HG03565 (cell line): ENCODE data around the gene CEP85L.

ENCODE experiments used
- ATAC-seq: cut with Tn5 transposase; IDR thresholded peaks from one replicate; pipeline ENCODE4 v1.9.1; 2021; ENCODE audit warnings: mild to moderate bottlenecking, moderate library complexity; ENCODE audit not compliant: unreplicated experiment

The CEP85L gene

DNA sequence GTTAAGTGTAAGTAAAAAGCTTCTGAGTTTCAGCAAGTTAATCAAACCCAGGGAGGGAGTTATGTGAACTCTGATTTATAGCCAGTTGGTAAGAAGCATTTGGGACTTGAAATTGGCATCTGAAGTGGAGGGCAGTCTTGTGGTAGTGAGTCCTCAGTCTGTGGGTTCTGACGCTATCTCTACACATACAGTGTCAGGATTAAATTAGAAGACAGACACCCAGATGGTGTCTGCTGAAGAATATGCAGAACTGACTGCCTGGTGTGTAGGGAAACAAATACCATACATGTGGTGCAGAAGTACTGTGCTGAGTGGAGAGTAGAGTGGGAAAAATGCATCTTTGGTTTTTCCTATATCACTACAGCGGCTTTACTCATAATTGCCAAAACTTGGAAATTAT lies 146.8 kb downstream of the CEP85L start:
- ATAC-seq, result no peak

DNA sequence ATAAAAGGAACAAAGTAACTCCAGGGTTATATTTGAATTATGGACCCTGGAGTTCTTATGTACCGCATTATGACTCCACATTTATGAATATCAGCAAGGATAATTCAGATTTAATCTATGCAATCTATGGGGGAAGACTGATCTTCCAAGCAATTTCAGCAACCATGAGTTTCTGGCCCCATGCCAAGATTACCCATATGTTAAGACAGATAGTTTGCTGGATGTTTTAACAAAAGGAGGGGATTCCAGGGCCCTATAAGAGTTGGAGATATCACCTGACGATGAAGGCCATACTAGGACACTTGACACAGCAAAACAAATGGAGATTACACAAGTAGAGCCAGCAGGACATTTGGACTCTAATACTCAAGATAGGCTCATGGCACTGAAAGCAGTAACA lies 149.2 kb downstream of the CEP85L start:
- no peak for ATAC-seq

DNA sequence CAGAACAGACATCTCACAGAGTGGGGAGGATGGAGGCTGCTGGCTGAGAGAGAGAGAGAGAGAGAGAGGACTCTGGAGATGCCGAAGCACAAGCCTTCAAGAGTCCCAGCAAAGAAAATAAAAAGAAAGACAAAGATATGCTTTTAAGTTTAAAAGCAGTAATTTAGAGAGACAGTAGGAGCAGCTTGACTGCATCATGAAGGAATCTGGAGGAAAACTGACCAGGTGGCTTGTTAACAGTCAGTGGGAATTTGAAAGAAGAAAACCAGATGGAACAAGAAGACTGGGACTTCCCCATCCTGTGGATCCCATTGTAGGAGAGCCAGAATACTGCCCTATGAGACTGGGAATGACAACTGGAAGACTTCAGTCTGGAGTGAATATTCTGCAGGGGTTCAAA lies 149.6 kb downstream of the CEP85L start:
- ATAC-seq, result no peak

DNA sequence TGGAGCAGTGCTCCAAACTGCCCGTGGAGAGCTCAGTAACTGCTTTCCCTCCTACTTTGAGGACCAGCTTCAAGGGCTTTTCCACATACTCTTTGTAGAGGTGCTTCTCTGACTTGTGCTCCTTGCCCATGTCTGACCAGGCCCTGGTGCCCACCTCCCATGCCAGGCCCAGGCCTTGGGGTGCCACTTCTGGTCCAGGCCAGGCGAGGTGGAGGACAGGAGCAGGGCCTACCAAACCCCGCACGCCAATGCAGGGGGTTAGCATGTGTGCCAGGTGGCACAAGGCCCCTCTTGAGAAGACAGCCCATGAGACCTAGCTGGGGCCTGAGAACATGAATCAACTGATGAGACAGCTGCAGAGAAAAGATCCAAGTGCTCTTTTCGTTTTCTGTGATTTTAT lies 150.3 kb downstream of the CEP85L start:
- ATAC-seq, result no peak

DNA sequence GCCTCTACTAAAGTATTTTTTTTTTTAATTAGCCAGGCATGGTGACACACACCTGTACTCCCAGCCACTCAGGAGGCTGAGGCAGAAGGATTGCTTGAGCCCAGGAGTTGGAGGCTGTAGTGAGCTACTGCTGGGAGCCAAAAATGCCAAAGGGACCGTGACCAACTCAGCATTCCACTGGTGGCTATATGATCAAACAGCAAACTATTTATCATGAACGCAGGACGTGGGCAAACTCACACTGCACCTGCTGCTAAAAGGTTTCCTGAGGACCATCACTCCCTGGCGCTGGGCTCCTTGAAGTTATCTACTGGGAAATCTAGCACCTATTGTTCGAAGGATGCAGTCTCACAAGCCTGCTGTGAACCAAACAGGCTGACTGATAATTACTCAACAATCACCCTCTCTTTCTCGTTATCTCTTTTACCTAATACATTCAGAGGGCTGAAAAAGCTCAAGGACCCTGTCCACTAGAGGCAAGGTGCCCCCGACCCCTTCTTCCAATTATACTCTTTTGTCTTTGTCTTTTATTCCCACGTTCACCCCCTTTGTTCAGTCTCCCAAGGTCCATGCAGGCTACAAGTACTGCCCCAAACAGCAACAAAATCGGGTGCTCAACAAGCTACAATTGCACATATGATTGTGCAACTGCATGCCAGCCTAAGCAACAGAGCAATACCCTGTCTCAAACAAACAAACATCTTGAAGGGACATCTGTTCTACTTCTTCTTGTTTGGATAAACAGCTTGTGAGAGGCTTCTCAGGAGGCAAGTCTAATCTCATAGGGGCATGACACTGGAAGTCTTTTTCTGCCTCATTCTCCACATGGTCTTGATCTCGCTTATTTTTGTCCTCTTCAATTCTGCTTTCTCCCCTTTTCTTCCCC lies 151.0 kb downstream of the CEP85L start:
- ATAC-seq, result no peak

DNA sequence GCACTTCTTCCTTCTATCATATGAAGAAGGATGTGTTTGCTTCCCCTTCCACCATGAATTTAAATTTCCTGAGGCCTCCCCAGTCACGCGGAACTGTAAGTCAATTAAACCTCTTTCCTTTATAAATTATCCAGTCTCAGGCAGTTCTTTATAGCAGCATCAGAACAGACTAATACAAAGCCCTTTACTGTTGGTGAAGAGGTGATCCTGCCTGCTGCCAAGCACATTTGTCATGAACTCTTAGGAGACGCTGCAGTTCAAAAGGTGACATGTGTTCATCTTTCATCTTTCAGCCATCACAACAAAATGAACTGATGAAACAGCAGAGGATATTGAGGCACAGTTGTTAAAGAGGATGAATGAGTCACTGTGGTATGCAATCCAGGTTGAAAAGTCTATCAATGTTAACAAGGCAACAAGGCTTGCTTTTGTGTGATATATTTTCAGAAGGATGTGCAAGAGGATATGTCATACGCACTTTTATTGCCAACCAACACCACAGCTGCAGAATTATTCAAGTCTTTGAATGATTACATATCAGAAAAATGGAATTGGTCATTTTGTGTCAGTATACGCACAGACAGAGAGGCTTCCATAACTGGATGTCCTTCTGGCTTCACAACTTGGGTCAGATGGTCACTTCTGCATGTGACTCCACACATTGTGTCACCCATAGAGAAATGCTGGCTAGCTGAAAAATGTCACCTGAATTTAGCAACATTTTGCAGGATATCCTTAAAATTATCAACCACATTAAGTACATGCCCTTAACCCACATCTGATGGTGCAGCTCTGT lies 155.7 kb downstream of the CEP85L start:
- ATAC-seq, result no peak

DNA sequence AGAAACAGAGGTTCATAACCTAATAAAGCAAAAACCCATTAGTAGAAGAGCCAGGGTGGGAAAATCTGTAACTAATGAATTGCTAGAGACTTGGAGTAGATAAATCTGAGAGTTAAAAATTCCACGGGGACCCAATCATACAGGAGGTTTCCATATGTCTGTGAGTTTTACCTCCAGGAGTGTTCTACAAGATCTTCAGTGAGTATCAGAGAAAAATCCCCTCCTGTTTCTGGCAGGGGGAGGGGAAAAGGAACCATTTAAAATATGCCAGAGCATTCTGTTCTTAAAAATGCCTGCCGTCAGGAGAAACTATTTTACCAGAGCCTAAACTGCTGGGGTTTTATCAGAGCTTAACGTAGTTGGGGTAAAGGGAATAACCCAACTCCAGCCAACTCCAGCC lies 157.3 kb downstream of the CEP85L start:
- ATAC-seq, result no peak

DNA sequence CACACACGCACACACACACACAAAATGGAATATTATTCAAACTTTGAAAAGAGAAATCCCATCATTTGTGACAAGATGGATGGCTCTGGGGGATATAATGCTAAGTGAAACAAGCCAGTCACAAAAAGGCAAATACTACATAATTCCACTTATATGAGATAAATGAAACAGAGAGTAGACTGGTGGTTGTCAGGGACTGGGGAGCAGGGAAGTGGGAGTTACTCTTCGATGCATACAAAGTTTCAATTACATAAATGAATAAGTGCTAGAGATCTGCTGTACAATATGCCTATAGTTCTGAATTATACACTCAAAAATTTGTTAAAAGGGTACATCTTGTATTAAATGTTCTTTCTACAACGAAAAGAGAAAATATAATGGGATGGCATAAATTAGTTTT lies 161.4 kb downstream of the CEP85L start:
- no peak for ATAC-seq

DNA sequence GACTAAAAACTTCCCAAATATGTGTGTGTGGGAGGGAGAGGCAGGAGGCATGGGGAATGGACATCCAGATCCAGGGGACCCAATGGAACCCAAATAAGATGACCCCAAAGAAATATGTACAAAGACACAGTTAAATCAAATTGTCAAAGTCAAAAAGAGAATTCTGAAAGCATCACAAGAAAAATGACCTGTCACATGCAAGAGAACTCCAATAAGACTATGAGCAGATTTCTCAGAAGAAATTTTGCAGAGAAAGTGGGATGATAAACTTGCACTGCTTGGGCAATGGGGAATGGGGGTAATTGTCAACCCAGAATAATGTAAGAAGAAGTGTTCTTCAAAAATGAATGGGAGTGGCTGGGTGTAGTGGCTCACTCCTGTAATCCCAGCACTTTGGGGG lies 162.8 kb downstream of the CEP85L start:
- no peak for ATAC-seq

DNA sequence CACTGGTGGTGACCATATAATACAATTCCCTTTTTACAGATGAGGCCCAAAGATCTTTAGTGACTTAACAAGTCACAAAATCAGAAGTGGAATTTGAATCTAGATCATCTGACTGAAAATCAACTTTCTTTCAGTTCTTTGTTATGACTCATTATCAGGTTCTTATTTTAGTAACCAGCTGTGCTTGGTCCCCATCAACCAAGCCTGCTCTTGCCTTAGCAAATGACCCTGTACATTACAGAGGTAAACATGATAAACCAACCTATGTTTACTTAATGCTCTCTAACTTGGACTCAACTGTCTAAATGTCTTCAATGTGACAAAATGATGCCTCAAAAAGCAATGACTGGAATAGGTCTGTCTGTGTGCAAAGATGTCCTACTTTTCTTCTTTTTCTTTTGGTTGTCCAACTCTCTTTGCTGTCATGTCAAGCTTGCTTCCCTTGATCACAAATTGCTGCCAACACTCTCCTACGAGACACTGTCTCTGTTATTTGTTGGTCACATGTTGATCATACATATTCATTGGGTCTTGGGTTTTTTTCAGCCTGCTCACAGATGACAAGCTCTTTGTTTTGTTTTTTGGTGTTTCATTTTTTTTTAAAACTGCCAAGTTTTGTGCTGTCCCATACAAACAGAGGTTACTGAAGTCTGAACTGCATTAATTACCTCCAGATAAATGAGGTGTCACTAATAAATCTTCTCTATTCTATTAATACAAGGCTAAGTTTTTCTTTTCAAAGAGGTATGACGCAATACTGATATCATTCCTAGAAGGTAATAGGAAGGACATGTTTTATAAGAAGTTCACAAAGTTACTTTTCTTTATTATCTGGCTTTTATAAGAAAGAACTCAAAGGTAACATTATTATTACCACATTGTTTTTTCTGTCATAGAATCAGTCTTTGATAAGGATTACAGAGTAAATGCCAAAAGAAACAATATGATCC lies 165.5 kb downstream of the CEP85L start:
- ATAC-seq, result peak; percentile 94

DNA sequence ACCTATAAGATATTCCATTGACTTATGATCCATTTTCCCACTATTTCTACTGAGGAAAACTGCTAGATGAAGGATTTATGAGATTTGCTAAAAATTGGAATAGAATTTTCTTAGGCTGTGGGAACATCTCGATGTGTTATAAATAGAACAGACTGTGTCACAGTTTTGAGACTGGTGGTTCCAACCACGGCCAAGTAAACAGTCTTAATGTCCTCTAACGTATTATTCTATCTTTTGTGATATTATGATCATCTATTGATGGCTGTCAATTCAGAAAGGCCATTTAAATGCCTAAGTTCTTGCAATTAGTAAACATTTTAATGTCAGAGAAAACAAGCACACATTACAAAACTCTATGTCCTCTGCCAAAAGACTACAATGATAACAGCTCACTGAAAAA lies 174.8 kb downstream of the CEP85L start:
- no peak for ATAC-seq

DNA sequence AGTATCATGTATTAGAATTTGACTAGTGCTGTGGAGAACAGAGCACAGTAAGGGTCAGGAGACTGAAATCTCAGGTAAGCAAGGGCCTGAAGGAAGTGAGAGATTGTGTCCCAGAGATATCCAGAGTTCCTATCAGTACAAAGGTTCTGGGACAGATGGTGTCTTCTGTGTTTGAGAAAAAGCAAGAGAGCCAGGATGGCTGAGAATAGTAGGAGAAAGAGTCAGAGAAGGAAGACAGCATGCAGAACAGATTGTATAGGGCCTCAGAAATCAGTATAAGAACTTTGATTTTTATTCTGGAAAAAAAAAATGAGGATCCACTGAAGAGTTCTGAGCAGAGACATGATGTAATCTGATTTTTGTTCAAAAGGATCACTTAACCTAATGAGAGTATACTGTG lies 178.1 kb downstream of the CEP85L start:
- ATAC-seq, result no peak

DNA sequence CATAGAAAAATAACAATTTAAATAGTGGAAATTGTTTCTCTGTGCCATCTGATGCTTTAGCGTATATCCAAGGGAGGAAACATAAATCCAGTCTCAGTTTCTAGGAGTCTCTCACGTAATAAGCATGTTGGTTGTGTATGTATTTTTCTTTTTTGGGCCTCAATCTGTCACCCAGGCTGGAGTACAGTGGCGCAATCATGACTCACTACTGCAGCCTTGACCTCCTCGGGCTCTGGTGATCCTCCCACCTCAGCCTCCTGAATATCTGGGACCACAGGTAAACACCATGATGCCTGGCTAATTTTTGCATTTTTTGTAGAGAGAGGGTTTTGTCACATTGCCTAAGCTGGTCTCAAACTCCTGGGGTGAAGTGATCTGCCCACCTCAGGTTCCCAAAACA lies 181.9 kb downstream of the CEP85L start:
- ATAC-seq, result no peak

DNA sequence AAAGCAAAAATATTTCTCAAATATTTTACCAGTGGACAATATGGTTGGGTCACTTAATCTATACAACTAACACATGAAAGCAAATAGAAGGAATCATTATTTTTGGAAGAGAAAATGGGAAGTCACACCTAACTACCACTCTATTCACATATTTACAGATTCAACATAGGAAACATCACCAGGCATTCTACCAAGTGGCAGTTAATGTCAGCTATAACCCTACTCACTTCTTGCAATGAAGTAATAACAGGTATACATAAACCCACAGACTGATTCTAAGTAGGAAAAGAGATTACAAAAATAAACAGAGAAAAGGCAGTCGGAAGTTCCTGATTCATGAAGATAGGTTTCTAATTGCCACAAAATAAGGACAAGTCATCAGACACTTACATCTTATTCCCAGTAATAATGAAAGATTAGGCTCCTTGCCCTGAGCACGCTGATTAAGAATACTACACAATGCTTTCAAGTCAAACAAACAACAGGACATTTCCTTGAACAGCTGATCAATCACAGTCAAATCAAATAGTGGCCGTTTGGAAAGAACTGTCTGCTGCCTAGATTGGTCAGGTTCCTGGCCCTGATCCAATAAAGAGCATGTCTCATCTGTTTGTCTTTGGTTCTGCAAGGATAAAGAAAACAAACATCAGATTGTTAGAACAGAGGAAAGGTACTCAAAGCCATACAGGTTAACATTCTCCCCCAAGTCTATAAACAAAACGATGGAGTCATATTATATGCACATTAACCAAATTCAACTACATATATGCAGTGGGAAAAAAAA lies 182.5 kb downstream of the CEP85L start:
- ATAC-seq, result no peak

DNA sequence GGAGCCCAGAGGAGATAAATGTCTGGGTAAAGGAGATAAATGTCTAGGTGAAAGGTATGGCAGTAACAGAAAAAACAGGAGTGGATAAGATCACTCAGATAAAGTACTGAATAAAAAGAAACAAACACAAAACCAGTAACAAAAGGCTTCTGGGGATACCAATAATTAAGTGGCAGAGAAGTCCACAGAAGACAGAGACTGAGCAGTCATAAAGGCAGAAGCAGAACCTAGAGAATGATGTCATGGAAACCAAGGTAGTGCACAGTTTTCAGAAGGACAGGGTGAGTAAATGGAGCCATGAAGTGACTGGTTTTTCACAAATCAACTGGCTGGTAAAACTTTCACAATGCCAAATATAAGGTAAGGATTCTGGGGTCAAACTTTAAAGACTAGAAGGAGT lies 184.2 kb downstream of the CEP85L start:
- peak; percentile 83 for ATAC-seq

DNA sequence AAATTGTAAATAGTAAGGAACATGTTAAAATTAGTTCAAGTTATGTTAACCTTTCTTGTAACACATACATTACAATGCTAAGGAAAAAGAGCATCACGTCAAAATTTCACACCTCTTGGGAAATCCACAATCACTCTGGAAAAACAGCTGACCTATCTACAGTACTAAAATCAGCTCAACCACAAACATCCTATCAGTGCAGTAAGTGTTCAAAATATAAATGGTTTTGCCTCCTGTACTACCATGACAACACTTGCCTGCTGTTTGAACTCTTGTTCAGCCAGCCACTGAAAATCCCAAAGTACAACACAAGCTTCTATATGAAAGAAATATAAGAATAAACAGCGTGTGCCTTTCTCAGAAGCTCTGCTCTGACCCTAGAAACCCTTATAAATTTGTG lies 186.8 kb downstream of the CEP85L start:
- no peak for ATAC-seq

DNA sequence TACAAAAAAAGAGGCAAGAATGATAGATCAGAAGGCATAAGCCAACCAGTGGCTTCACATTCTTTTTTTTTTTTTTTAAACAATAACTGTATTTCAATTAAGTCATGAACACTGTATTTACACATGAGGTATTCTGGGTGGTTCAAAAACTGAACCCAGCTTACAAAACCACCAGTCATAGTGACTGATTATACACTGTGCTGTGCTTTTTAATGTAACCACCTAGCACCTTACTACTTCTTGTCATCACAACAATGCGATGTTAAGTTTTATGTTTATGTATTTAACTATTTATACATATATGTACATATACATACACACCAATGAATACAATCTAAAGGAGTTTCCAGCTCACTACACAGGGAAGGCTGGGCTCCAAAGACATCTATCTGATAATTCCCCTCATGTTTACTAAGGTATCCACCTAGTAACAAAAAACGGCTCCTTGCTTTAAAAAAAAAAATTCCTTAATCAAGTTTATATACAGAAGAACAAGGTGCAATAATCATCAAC lies 190.4 kb downstream of the CEP85L start:
- no peak for ATAC-seq

DNA sequence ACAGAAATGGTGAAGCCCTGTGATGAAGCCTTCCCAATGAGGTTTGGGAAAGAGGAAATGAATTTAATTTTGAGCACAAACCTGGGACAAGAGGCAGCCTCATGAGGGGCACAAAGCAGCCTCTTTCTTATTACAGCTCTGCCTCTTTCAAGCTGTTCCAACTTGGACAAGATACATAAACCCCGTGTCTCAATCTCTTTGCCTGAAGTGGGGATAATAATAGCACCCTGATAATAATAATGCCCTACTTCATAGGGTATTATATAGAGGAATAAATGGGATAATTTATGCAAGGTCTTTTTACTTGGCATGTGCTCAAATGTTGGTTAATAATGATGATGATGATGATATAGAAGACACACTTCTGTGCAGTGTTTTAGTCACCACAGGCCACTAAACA lies 194.4 kb downstream of the CEP85L start:
- ATAC-seq, result no peak

DNA sequence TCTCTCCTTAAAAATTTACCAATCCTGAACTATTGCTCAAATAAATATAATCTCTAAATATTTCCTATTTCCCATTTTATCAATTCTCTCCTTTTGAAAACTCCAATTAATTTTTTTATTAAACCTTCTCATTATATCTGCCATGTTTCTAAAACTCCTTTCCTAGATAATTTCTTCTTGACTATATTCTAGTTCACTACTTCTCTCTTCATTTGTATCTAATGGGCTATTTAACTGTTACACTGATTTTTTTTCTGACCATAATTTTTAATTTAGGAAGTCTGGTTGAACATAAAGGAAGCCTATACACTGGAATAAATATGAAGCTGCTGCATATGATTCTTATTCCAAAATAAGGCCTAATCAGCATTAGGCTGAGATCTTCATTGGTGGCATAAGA lies 199.6 kb downstream of the CEP85L start:
- no peak for ATAC-seq

DNA sequence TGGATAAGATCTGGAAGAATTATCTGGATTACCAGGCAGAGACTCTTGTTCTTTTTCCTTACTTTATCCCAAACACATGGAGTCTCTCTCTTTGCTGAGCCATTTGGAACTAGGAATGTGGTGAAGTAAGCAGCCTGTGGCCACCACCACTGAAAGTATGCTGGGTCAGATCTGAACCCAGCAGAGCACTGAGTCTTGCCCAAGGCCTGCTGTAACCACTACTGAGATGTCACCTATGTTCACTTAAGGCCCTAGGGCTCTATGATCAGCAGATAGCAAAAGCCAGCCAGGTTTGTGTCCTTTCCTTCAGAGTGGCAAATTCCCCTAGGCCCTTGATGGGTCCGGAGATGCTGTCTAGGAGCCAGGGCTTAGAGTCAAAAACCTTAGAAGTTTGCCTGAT lies 206.6 kb downstream of the CEP85L start:
- peak; percentile 96 for ATAC-seq
